Heart left ventricle (tissue), 16 donors: ENCODE results near the gene RGL1. TPM values are rescaled to one million over a fixed set of nuclear protein-coding genes. Genes with fewer than 3 reads are reported as not detected.

ENCODE experiments used
- ATAC-seq, 4 donors: fragments of 200-7000 bp; cut with Tn5 transposase; one replicate each; pipeline ENCODE4 v1.9.1; 2020 to 2022; ENCODE audit warnings: moderate library complexity in 4 of 4, mild to moderate bottlenecking in 3 of 4, moderate number of reproducible peaks in 1 of 4
- DNase-seq, 5 donors: peaks; one replicate each; pipeline ENCODE4 v3.0.0-alpha.2; 2020
- H3K27ac ChIP-seq, 12 donors: fragments of 200-600 bp; sonication (generic) in 4 of 12; one replicate each; pipeline versions ENCODE4 v1.5.0 to v1.8.0; 2016 to 2022; ENCODE audit warnings: mild to moderate bottlenecking in 2 of 12
- H3K27me3 ChIP-seq, 9 donors: fragments of 200-600 bp; sonication (generic) in 2 of 9; one replicate each; pipeline versions ENCODE4 v1.5.1 to v1.8.0; 2016 to 2022; ENCODE audit warnings: mild to moderate bottlenecking in 3 of 9
- H3K36me3 ChIP-seq, 9 donors: fragments of 200-600 bp; sonication (generic) in 2 of 9; one replicate each; pipeline versions ENCODE4 v1.5.0 to v1.8.0; 2018 to 2022; ENCODE audit warnings: mild to moderate bottlenecking in 2 of 9
- H3K4me1 ChIP-seq, 12 donors: fragments of 200-600 bp; sonication (generic) in 4 of 12; one replicate each; pipeline versions ENCODE4 v1.5.0 to v1.8.0; 2016 to 2022; ENCODE audit warnings: mild to moderate bottlenecking in 3 of 12
- H3K4me3 ChIP-seq, 12 donors: fragments of 200-600 bp; sonication (generic) in 4 of 12; one replicate each; pipeline versions ENCODE4 v1.5.0 to v1.8.0; 2017 to 2022; ENCODE audit warnings: mild to moderate bottlenecking in 9 of 12, moderate library complexity in 4 of 12
- H3K9me3 ChIP-seq, 12 donors: fragments of 200-600 bp; sonication (generic) in 4 of 12; one replicate each; pipeline versions ENCODE4 v1.5.0 to v1.8.0; 2016 to 2022; ENCODE audit warnings: mild to moderate bottlenecking in 1 of 12
- CTCF ChIP-seq, 12 donors: fragments of 200-600 bp; sonication (generic) in 4 of 12; IDR thresholded peaks; one replicate each; pipeline versions ENCODE4 v1.5.0 to v1.8.0; 2018 to 2022; ENCODE audit warnings: antibody characterized with exemption in 12 of 12, mild to moderate bottlenecking in 5 of 12
- POLR2A ChIP-seq, 2 donors: fragments of 450-650 bp; IDR thresholded peaks; one replicate each; pipeline ENCODE4 v1.6.1; 2017; ENCODE audit warnings: antibody characterized with exemption in 2 of 2, mild to moderate bottlenecking in 2 of 2, moderate library complexity in 2 of 2
- WGBS, 4 donors: extraction: QIAGEN DNeasy Blood & Tissue Kit in 2 of 4; methylation state at CpG; one replicate each; pipeline versions ENCODE4 v1.1.5 to v1.1.7; 2013 to 2018; 5-methylcytosine and 5-hydroxymethylcytosine counted together
- intact Hi-C, 10 donors: fragments of 100-400 bp; cut with DNase I; formaldehyde crosslinking; loops; one replicate each; pipeline versions ENCODE4 v1.11.1 to v1.14.2; 2022
- polyA plus RNA-seq, 2 donors: library from polyadenylated mRNA; stranded (reverse); fragments of 200-250 nt; gene quantifications; one replicate each; pipeline ENCODE4 v1.2.3, GENCODE V29; 2013
- total RNA-seq, 9 donors: library from RNA; depleted of rRNA in 2 of 9; stranded (reverse); fragments of >200 nt in 2 of 9; fragmentation: NEBNext Ultra II Directional in 3 of 9; extraction: Animal tissue kit (Norgen Biotek cat#: 25700) in 3 of 9; gene quantifications; one replicate each; pipeline versions ENCODE4 v1.1.0 to v1.2.4, GENCODE V29; 2016 to 2023
- donor health status: ischemic (EF 13 %, LVEDD 7.1; RV severe dilation, severe dysfunction).
- donor health status: healthy with polysubstance abuse.
- donor health status: DM: no; HTN: yes; CAD: no.
- donor health status: DM: no; HTN: no; CAD: no.
- donor health status: ischemic (EF 25% LVEDD 6.9; RV normal size, moderate dysfunction).
- donor health status: ischemic (EF 25% LVEDD 5.7; RV mildly dilated, moderate dysfunction).
- donor health status: healthy.
- donor health status: DM: yes; HTN: yes; CAD: no.
- donor health status: ischemic (EF 35%, LVEDD 5.7; RV mildly dilated, moderate dysfunction).
- donor health status: nonischemic (EF 11% LVEDD 7.7; RV severe dilation, severe dysfunction).
- donor health status: DM: yes; HTN: yes; CAD: no.
- donor health status: PGD.
- donor health status: ischemic (EF 29% LVEDD 5.4; RV normal size, mild dysfunction).
- donor health status: nonischemic (EF 23%, LVEDD 6.1; RV moderate dilation, normal function).

The RGL1 gene
- total and polyA plus RNA-seq, 11 donors, result 5.6 to 50.6 (median 15.5) TPM

- Histone ChIP-seq H3K27me3 (no peaks in the 10 kb centered on the region), H3K36me3 (peaks cover 0 to 41% (median 0%) of the 10 kb centered on the region in 9 donors), H3K9me3 (no peaks in the 10 kb centered on the region), H3K4me1 (peaks cover 0 to 21% (median 0%) of the 10 kb centered on the region in 12 donors), H3K4me3 (no peak overlapping the region), H3K27ac (no peak overlapping the region)
- 91 to 98% (median 96%) methylated on average over 3 of the region's 3 CpGs for WGBS, 4 donors
- no peak for ATAC-seq
- TF ChIP-seq CTCF (IDR thresholded peaks at IDR 0.05), result no peak
- intact Hi-C loops, result no loop called here
- no peak for DNase-seq
Measured at GRCh38 chr1:183962903-183963302, 158.0 kb downstream of the RGL1 start.

DNA sequence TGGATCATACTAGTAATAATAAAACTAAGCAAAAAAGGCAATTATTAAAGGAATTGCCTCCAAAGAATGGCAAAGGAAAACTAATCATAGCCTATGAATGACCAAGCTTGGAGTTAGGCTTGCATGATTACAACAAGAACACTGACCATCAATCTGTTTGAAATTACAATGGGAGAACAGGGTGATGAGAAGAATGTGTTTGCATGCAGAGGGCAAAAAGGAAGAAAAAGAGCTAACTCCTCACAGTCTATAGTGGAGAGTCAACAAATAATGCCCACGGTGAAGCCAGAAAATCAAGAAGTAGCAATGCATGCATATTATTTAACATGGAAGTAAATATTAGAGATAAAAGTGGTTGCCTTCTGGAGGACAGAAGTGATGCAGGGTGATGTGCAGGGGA, 160.8 kb downstream of the RGL1 start:
- Histone ChIP-seq H3K9me3 (no peaks in the 10 kb centered on the region), H3K4me3 (no peak overlapping the region), H3K27ac (no peak overlapping the region), H3K36me3 (peaks cover 0 to 59% (median 0%) of the 10 kb centered on the region in 9 donors), H3K27me3 (no peaks in the 10 kb centered on the region), H3K4me1 (no peaks in the 10 kb centered on the region)
- no peak for ATAC-seq
- 91 to 97% (median 95%) methylated on average over 1 of the region's 1 CpG for WGBS, 4 donors
- DNase-seq, result no peak
- TF ChIP-seq POLR2A (IDR thresholded peaks at IDR 0.05), result no peak
- no peak for TF ChIP-seq CTCF (IDR thresholded peaks at IDR 0.05)
- intact Hi-C loops, result no loop called here

DNA sequence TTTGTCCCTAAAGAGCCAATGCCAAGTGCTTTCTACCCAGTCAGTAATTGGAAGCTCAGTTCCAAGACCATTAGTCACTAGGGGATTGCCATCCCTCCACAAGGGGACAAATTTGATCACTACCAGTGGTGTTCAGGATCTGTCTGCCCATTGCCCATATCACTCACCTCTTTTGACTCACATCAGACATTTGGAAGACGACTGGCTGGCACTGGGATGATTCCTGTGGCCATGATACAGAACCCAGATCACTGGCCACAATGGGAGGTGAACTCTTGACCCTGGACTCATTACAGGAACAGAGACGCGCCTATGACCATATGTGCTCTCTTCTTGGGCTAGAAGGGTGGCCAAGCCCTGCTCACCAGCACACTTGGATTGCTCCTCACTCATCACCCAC, 161.6 kb downstream of the RGL1 start:
- Histone ChIP-seq H3K4me3 (no peak overlapping the region), H3K9me3 (no peaks in the 10 kb centered on the region), H3K27ac (no peak overlapping the region), H3K4me1 (no peaks in the 10 kb centered on the region), H3K36me3 (peaks cover 0 to 64% (median 0%) of the 10 kb centered on the region in 9 donors), H3K27me3 (no peaks in the 10 kb centered on the region)
- WGBS, 4 donors, result 75 to 100% (median 91%) methylated on average over 2 to 3 of the region's 3 CpGs
- ATAC-seq (no peak), DNase-seq (no peak)
- intact Hi-C loops, result no loop called here
- TF ChIP-seq CTCF (IDR thresholded peaks at IDR 0.05) (no peak), POLR2A (IDR thresholded peaks at IDR 0.05) (no peak)

GRCh38 chr1:183967914-183968313, 163.0 kb downstream of the RGL1 start:
- Histone ChIP-seq H3K27me3 (no peaks in the 10 kb centered on the region), H3K4me3 (no peak overlapping the region), H3K4me1 (no peaks in the 10 kb centered on the region), H3K27ac (no peak overlapping the region), H3K9me3 (no peaks in the 10 kb centered on the region), H3K36me3 (peaks cover 0 to 74% (median 0%) of the 10 kb centered on the region in 9 donors)
- WGBS, 4 donors, result 78 to 89% (median 82%) methylated on average over 2 of the region's 2 CpGs
- DNase-seq (no peak), ATAC-seq (no peak)
- TF ChIP-seq CTCF (IDR thresholded peaks at IDR 0.05), result no peak
- no peak for TF ChIP-seq POLR2A (IDR thresholded peaks at IDR 0.05)
- intact Hi-C loops, result no loop called here
